H9 (cell line): ENCODE measurements around the gene C11orf65. TPM values are rescaled to one million over a fixed set of nuclear protein-coding genes. Genes with fewer than 3 reads are reported as not detected.

ENCODE experiments used
- DNase-seq: peaks from one replicate; pipeline ENCODE4 v3.0.0-alpha.2; 2017
- H2AFZ ChIP-seq: one replicate; pipeline ENCODE4 v1.6.1; 2013; ENCODE audit warnings: mild to moderate bottlenecking, low read length, control low read depth, moderate library complexity
- H2AK5ac ChIP-seq: 2 replicates; pipeline ENCODE4 v1.6.1; 2013; ENCODE audit warnings: low read length, control low read depth, mixed read lengths; ENCODE audit not compliant: insufficient read length
- H2BK120ac ChIP-seq: one replicate; pipeline ENCODE4 v1.6.1; 2013; ENCODE audit warnings: low read depth, mild to moderate bottlenecking, low read length, control low read depth, inconsistent platforms; ENCODE audit not compliant: poor library complexity, severe bottlenecking
- H2BK12ac ChIP-seq: 2 replicates; pipeline ENCODE4 v1.6.1; 2013; ENCODE audit warnings: low read length, control low read depth, mixed read lengths, low read depth; ENCODE audit not compliant: insufficient read length
- H2BK15ac ChIP-seq: 2 replicates; pipeline ENCODE4 v1.6.1; 2013; ENCODE audit warnings: low read depth, low read length, control low read depth
- H2BK20ac ChIP-seq: one replicate; pipeline ENCODE4 v1.6.1; 2013; ENCODE audit warnings: low read depth, mild to moderate bottlenecking, low read length, control low read depth, inconsistent platforms; ENCODE audit not compliant: poor library complexity, severe bottlenecking
- H2BK5ac ChIP-seq: 2 replicates; pipeline ENCODE4 v1.6.1; 2013; ENCODE audit warnings: low read length, control low read depth, mixed read lengths; ENCODE audit not compliant: insufficient read length
- H3K14ac ChIP-seq: 2 replicates; pipeline ENCODE4 v1.6.1; 2013; ENCODE audit warnings: low read length, control low read depth; ENCODE audit not compliant: insufficient read depth
- H3K18ac ChIP-seq: 2 replicates; pipeline ENCODE4 v1.6.1; 2013; ENCODE audit warnings: low read depth, mild to moderate bottlenecking, mixed read lengths, low read length, control low read depth; ENCODE audit not compliant: insufficient read length
- H3K23ac ChIP-seq: 2 replicates; pipeline ENCODE4 v1.6.1; 2013; ENCODE audit warnings: low read length, control low read depth, mixed read lengths, low read depth; ENCODE audit not compliant: insufficient read length
- H3K23me2 ChIP-seq: 2 replicates; pipeline ENCODE4 v1.6.1; 2013; ENCODE audit warnings: low read depth, mild to moderate bottlenecking, mixed read lengths, low read length, control low read depth; ENCODE audit not compliant: insufficient read length, poor library complexity, severe bottlenecking
- H3K27ac ChIP-seq: 2 replicates; pipeline ENCODE4 v1.5.1; 2013; ENCODE audit warnings: low read length, control low read depth, mixed read lengths, low read depth; ENCODE audit not compliant: insufficient read length
- H3K27me3 ChIP-seq: 2 replicates; pipeline ENCODE4 v1.6.1; 2013; ENCODE audit warnings: low read length, control low read depth, inconsistent platforms; ENCODE audit not compliant: insufficient read depth
- H3K4ac ChIP-seq: 2 replicates; pipeline ENCODE4 v1.6.1; 2013; ENCODE audit warnings: low read depth, mild to moderate bottlenecking, control low read depth, inconsistent platforms, low read length, moderate library complexity
- H3K4me1 ChIP-seq: 2 replicates; pipeline ENCODE4 v1.6.1; 2013; ENCODE audit warnings: low read length, control low read depth, inconsistent platforms; ENCODE audit not compliant: insufficient read depth
- H3K4me2 ChIP-seq: 2 replicates; pipeline ENCODE4 v1.6.1; 2013; ENCODE audit warnings: low read length, control low read depth, mixed read lengths; ENCODE audit not compliant: insufficient read length, insufficient read depth
- H3K56ac ChIP-seq: 2 replicates; pipeline ENCODE4 v1.6.1; 2013; ENCODE audit warnings: low read depth, mild to moderate bottlenecking, mixed read lengths, low read length, control low read depth; ENCODE audit not compliant: insufficient read length
- H3K79me1 ChIP-seq: 2 replicates; pipeline ENCODE4 v1.6.1; 2013; ENCODE audit warnings: low read depth, mild to moderate bottlenecking, moderate library complexity, low read length, control low read depth, inconsistent platforms; ENCODE audit not compliant: insufficient read depth, poor library complexity, severe bottlenecking
- H3K79me2 ChIP-seq: 2 replicates; pipeline ENCODE4 v1.6.1; 2013; ENCODE audit warnings: low read length, control low read depth, inconsistent platforms; ENCODE audit not compliant: insufficient read depth
- H3K9ac ChIP-seq: 2 replicates; pipeline ENCODE4 v1.6.1; 2013; ENCODE audit warnings: low read length, control low read depth, mixed read lengths; ENCODE audit not compliant: insufficient read length; ENCODE audit errors: extremely low read depth
- H3K9me3 ChIP-seq: one replicate; pipeline ENCODE4 v1.6.1; 2013; ENCODE audit warnings: low read depth, low read length, inconsistent platforms; ENCODE audit not compliant: control insufficient read depth
- H3T11ph ChIP-seq: one replicate; pipeline ENCODE4 v1.6.1; 2013; ENCODE audit warnings: mild to moderate bottlenecking, low read length, control low read depth, inconsistent platforms
- H4K20me1 ChIP-seq: one replicate; pipeline ENCODE4 v1.6.1; 2013; ENCODE audit not compliant: control insufficient read depth, insufficient read length, insufficient read depth
- H4K5ac ChIP-seq: 2 replicates; pipeline ENCODE4 v1.6.1; 2013; ENCODE audit warnings: low read depth, mild to moderate bottlenecking, mixed read lengths, low read length, control low read depth; ENCODE audit not compliant: insufficient read length
- H4K8ac ChIP-seq: replicated peaks from 2 replicates; pipeline ENCODE4 v1.6.1; 2013; ENCODE audit warnings: low read length, control low read depth, mixed read lengths, low read depth; ENCODE audit not compliant: insufficient read length
- H4K91ac ChIP-seq: 2 replicates; pipeline ENCODE4 v1.6.1; 2013; ENCODE audit warnings: low read depth, mild to moderate bottlenecking, moderate library complexity, mixed read lengths, low read length, control low read depth; ENCODE audit not compliant: insufficient read length
- H3K27ac Mint-ChIP-seq, 3 experiments: 2 replicates in 2 of 3; 3 replicates in 1 of 3; pipeline ENCODE4 v1.8.0; 2020 to 2021; ENCODE audit warnings: mixed read lengths in 3 of 3, mild to moderate bottlenecking in 1 of 3, moderate library complexity in 1 of 3
- H3K27me3 Mint-ChIP-seq: 2 replicates; pipeline ENCODE4 v1.8.0; 2021; ENCODE audit warnings: low read depth, mild to moderate bottlenecking, moderate library complexity, mixed read lengths
- H3K36me3 Mint-ChIP-seq, 3 experiments: 2 replicates in 2 of 3; 3 replicates in 1 of 3; pipeline ENCODE4 v1.8.0; 2020 to 2021; ENCODE audit warnings: low read depth in 3 of 3, mixed read lengths in 3 of 3; ENCODE audit not compliant: insufficient read depth in 1 of 3
- H3K4me1 Mint-ChIP-seq, 2 experiments: 2 replicates each; pipeline ENCODE4 v1.8.0; 2020; ENCODE audit warnings: mixed read lengths in 2 of 2
- H3K4me3 Mint-ChIP-seq, 2 experiments: 2 replicates in 1 of 2; 3 replicates in 1 of 2; pipeline ENCODE4 v1.8.0; 2020 to 2021; ENCODE audit warnings: mild to moderate bottlenecking in 2 of 2, mixed read lengths in 2 of 2, moderate library complexity in 1 of 2
- H3K9me3 Mint-ChIP-seq, 2 experiments: 2 replicates in 1 of 2; 3 replicates in 1 of 2; pipeline ENCODE4 v1.8.0; 2020; ENCODE audit warnings: mild to moderate bottlenecking in 2 of 2, mixed read lengths in 2 of 2, moderate library complexity in 1 of 2
- CTCF ChIP-seq: fragments of 200-600 bp; sonication (generic); conservative IDR thresholded peaks from 3 replicates; pipeline ENCODE4 v1.8.0; 2021; ENCODE audit warnings: antibody characterized with exemption, mild to moderate bottlenecking
- WGBS: extraction: QIAGEN DNeasy Blood & Tissue Kit; methylation state at CpG from one replicate; pipeline ENCODE4 v1.1.7; 2013; ENCODE audit warnings: missing lambda C conversion rate, low lambda C conversion rate, mixed read lengths; ENCODE audit not compliant: insufficient read length; ENCODE audit errors: extremely low coverage; 5-methylcytosine and 5-hydroxymethylcytosine counted together
- total RNA-seq: library from RNA; stranded (reverse); gene quantifications from 2 replicates; pipeline ENCODE4 v1.2.1, GENCODE V29; 2021

The C11orf65 gene
- total RNA-seq, 1 experiment from 2014 or later: 0.55 TPM

DNA sequence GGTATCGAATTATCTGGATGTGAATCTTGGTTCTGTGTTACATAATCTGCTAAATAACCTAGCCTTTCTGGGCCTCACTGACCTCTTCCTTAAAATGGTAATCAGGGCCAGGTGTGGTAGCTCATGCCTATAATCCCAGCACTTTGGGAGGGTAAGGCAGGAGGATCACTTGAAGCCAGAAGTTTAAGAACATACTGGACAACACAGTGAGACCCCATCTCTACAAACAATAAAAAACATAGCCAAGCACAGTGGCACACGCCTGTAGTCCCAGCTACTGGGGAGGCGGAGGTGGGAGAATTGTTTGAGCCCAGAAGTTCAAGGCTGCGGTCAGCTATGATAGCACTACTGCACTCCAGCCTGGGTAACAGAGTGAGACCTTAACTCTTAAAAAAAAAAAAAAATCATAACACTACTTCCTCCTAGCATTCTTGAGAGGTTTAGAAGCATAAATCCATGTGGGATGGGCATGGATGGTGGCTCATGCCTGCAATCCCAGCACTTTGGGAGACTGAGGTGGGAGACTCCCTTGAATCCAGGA lies 72.5 kb downstream of the C11orf65 start:
- Mint-ChIP-seq H3K9me3 (no peaks in the 10 kb centered on the region; a peak in 2 of 5 replicates), H3K27ac (no peak overlapping the region), H3K4me1 (no peaks in the 10 kb centered on the region), H3K4me3 (no peak overlapping the region), H3K36me3 (no peaks in the 10 kb centered on the region), H3K27me3 (no peaks in the 10 kb centered on the region)
- Histone ChIP-seq H3T11ph (no peak overlapping the region), H3K4me2 (no peak overlapping the region), H3K23me2 (no peaks in the 10 kb centered on the region), H3K56ac (no peak overlapping the region), H2BK5ac (no peak overlapping the region), H3K14ac (no peak overlapping the region), H3K27me3 (no peaks in the 10 kb centered on the region), H3K79me2 (no peaks in the 10 kb centered on the region), H3K27ac (no peak overlapping the region), H2BK20ac (no peak overlapping the region), H3K4me1 (no peaks in the 10 kb centered on the region), H2BK15ac (no peak overlapping the region), H2AK5ac (no peak overlapping the region), H4K5ac (no peak overlapping the region), H2BK12ac (no peak overlapping the region), H3K9ac (no peak overlapping the region), H4K20me1 (no peaks in the 10 kb centered on the region), H2BK120ac (no peak overlapping the region), H3K23ac (no peak overlapping the region), H3K79me1 (no peaks in the 10 kb centered on the region), H3K18ac (no peak overlapping the region), H4K91ac (no peak overlapping the region), H4K8ac (no peak overlapping the region), H2AFZ (no peak overlapping the region), H3K4ac (no peak overlapping the region), H3K9me3 (no peaks in the 10 kb centered on the region)
- no peak for TF ChIP-seq CTCF
- no peak for DNase-seq
- no CpG with 5 or more reads among the region's 4 CpGs for WGBS
